H1 (cell line): ENCODE measurements around the gene GATB. TPM values are rescaled to one million over a fixed set of nuclear protein-coding genes. Genes with fewer than 3 reads are reported as not detected.

Experiments used
- polyA plus RNA-seq, 7 experiments: library from polyadenylated mRNA; depleted of rRNA in 3 of 7; stranded (reverse) in 5 of 7; unstranded in 2 of 7; fragments of >200 nt in 5 of 7; fragments of 200-250 nt in 2 of 7; gene quantifications; 1 replicate in 5 of 7; 2 replicates in 1 of 7; 4 replicates in 1 of 7; pipeline versions ENCODE4 v1.2.1 to v1.2.3, GENCODE V29; 2011 to 2013; ENCODE audit warnings: missing spikeins in 2 of 7, mixed read lengths in 2 of 7
- total RNA-seq: library from RNA; stranded (reverse); fragmentation: NEBNext Ultra II Directional; extraction: Animal tissue kit (Norgen Biotek cat#: 25700); gene quantifications from 2 replicates; pipeline ENCODE4 v1.2.1, GENCODE V29; 2021
- TF ChIP-seq, protein P1 (sequence below): fragments of 300-600 bp; sonication (generic); IDR thresholded peaks from 2 replicates; pipeline ENCODE4 v1.7.1; 2012; ENCODE audit warnings: low read length, moderate library complexity, mild to moderate bottlenecking, inconsistent platforms; ENCODE audit not compliant: insufficient replicate concordance

The GATB gene
- total and polyA plus RNA-seq, 2 of the 8 experiments (the other 6 are each of a cell fraction or from before 2014, with no cell fraction given) = 15.3 to 18.0 TPM

DNA sequence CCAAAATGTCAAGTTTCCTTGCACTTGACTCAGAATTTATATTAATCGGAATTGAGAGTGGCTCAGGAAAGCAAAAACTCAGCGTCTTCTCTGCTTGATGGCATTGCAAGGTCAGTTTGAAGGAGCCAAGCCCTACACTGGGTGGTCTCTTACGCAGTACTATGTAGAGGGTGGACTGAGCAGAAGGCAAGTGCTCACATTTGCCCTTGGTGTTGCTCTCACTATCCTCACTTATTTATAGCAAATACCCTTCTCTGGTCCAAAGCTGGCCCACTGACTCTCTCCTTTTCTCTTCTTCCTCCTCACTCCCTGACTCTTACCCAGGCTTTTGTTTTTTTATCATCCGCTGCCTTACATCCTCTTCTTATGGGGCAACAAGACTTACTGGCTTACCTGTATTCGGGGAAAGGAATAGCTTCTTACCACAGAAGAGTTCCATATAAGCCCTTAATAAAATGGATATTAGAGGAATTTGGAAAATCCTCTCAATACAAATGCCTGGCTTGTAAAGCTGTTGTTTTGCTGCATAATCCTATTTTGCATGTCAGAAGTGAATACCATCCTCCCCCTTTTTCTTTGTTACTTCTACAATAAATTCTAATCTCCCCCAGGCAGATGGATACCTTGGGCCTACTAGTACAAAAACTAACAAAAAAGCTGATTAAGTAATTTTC is 24.8 kb upstream of the GATB start (continued):
- TF ChIP-seq, protein P1, sequence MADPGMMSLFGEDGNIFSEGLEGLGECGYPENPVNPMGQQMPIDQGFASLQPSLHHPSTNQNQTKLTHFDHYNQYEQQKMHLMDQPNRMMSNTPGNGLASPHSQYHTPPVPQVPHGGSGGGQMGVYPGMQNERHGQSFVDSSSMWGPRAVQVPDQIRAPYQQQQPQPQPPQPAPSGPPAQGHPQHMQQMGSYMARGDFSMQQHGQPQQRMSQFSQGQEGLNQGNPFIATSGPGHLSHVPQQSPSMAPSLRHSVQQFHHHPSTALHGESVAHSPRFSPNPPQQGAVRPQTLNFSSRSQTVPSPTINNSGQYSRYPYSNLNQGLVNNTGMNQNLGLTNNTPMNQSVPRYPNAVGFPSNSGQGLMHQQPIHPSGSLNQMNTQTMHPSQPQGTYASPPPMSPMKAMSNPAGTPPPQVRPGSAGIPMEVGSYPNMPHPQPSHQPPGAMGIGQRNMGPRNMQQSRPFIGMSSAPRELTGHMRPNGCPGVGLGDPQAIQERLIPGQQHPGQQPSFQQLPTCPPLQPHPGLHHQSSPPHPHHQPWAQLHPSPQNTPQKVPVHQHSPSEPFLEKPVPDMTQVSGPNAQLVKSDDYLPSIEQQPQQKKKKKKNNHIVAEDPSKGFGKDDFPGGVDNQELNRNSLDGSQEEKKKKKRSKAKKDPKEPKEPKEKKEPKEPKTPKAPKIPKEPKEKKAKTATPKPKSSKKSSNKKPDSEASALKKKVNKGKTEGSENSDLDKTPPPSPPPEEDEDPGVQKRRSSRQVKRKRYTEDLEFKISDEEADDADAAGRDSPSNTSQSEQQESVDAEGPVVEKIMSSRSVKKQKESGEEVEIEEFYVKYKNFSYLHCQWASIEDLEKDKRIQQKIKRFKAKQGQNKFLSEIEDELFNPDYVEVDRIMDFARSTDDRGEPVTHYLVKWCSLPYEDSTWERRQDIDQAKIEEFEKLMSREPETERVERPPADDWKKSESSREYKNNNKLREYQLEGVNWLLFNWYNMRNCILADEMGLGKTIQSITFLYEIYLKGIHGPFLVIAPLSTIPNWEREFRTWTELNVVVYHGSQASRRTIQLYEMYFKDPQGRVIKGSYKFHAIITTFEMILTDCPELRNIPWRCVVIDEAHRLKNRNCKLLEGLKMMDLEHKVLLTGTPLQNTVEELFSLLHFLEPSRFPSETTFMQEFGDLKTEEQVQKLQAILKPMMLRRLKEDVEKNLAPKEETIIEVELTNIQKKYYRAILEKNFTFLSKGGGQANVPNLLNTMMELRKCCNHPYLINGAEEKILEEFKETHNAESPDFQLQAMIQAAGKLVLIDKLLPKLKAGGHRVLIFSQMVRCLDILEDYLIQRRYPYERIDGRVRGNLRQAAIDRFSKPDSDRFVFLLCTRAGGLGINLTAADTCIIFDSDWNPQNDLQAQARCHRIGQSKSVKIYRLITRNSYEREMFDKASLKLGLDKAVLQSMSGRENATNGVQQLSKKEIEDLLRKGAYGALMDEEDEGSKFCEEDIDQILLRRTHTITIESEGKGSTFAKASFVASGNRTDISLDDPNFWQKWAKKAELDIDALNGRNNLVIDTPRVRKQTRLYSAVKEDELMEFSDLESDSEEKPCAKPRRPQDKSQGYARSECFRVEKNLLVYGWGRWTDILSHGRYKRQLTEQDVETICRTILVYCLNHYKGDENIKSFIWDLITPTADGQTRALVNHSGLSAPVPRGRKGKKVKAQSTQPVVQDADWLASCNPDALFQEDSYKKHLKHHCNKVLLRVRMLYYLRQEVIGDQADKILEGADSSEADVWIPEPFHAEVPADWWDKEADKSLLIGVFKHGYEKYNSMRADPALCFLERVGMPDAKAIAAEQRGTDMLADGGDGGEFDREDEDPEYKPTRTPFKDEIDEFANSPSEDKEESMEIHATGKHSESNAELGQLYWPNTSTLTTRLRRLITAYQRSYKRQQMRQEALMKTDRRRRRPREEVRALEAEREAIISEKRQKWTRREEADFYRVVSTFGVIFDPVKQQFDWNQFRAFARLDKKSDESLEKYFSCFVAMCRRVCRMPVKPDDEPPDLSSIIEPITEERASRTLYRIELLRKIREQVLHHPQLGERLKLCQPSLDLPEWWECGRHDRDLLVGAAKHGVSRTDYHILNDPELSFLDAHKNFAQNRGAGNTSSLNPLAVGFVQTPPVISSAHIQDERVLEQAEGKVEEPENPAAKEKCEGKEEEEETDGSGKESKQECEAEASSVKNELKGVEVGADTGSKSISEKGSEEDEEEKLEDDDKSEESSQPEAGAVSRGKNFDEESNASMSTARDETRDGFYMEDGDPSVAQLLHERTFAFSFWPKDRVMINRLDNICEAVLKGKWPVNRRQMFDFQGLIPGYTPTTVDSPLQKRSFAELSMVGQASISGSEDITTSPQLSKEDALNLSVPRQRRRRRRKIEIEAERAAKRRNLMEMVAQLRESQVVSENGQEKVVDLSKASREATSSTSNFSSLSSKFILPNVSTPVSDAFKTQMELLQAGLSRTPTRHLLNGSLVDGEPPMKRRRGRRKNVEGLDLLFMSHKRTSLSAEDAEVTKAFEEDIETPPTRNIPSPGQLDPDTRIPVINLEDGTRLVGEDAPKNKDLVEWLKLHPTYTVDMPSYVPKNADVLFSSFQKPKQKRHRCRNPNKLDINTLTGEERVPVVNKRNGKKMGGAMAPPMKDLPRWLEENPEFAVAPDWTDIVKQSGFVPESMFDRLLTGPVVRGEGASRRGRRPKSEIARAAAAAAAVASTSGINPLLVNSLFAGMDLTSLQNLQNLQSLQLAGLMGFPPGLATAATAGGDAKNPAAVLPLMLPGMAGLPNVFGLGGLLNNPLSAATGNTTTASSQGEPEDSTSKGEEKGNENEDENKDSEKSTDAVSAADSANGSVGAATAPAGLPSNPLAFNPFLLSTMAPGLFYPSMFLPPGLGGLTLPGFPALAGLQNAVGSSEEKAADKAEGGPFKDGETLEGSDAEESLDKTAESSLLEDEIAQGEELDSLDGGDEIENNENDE = no peak
- TF ChIP-seq, all 59 proteins: peak for 1
